HL-60 (cell line): ENCODE data around the gene GLMP.

Experiments
- DNase-seq, 2 experiments: peaks; one replicate each; pipeline ENCODE4 v3.0.0-alpha.2; 2010 to 2020; ENCODE audit warnings: low read depth in 1 of 2, low spot score in 1 of 2
- H3K27ac ChIP-seq: fragments of 250-450 bp; sonication (Bioruptor Pico); replicated peaks from 2 replicates; pipeline ENCODE4 v1.5.1; 2020; ENCODE audit warnings: mild to moderate bottlenecking, moderate library complexity
- H3K27me3 ChIP-seq: fragments of 250-450 bp; sonication (Bioruptor Pico); 2 replicates; pipeline ENCODE4 v1.5.1; 2021; ENCODE audit warnings: mild to moderate bottlenecking, moderate library complexity; ENCODE audit not compliant: insufficient read depth, poor library complexity, severe bottlenecking
- H3K4me3 ChIP-seq: replicated peaks from 2 replicates; pipeline ENCODE4 v1.5.1; 2011; ENCODE audit warnings: mild to moderate bottlenecking, control low read depth, low read length; ENCODE audit not compliant: insufficient read depth
- GABPA ChIP-seq: IDR thresholded peaks from 2 replicates; pipeline ENCODE4 v1.6.1; 2012; ENCODE audit warnings: low read depth
- POLR2AphosphoS5 ChIP-seq: IDR thresholded peaks from 2 replicates; pipeline ENCODE4 v1.6.1; 2012; ENCODE audit warnings: low read depth
- SPI1 ChIP-seq: IDR thresholded peaks from 2 replicates; pipeline ENCODE4 v1.6.1; 2012; ENCODE audit warnings: low read depth, mild to moderate bottlenecking, borderline replicate concordance
- TF ChIP-seq, protein P1 (sequence below): IDR thresholded peaks from one replicate; pipeline ENCODE4 v1.5.1; 2011; ENCODE audit warnings: low read length, control low read depth, inconsistent platforms; ENCODE audit not compliant: insufficient read depth
- TF ChIP-seq, protein P2 (sequence below): IDR thresholded peaks from 2 replicates; pipeline ENCODE4 v1.6.1; 2012; ENCODE audit warnings: low read depth; ENCODE audit not compliant: insufficient replicate concordance

GLMP gene

DNA sequence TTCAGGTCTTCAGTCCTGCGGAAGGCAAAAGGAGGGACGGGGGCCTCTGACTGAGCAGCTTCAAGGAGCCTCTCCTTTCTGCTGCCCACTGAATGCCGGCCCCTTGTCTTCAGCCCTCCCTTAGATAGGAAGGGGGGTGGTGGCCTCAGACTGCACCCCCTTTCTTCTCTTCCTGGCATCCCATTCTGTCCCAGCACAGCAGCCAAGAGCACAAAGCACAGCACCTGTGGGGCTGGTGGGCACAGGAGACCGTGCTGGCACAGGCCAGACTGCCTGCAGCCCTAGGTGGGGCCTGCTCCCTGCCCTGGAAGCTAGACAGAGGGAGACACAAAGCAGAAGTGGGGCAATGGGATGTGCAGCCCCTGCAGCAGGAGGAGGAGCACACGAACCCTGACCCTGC, 45.9 kb downstream of the GLMP start:
- no peak overlapping the region for H3K4me3 ChIP-seq
- no peaks in the 10 kb centered on the region for H3K27me3 ChIP-seq
- DNase-seq = no peak
- TF ChIP-seq SPI1 (no peak), POLR2AphosphoS5 (no peak; the same call in 1 of the 2 replicates), GABPA (no peak)
- TF ChIP-seq, protein P1, sequence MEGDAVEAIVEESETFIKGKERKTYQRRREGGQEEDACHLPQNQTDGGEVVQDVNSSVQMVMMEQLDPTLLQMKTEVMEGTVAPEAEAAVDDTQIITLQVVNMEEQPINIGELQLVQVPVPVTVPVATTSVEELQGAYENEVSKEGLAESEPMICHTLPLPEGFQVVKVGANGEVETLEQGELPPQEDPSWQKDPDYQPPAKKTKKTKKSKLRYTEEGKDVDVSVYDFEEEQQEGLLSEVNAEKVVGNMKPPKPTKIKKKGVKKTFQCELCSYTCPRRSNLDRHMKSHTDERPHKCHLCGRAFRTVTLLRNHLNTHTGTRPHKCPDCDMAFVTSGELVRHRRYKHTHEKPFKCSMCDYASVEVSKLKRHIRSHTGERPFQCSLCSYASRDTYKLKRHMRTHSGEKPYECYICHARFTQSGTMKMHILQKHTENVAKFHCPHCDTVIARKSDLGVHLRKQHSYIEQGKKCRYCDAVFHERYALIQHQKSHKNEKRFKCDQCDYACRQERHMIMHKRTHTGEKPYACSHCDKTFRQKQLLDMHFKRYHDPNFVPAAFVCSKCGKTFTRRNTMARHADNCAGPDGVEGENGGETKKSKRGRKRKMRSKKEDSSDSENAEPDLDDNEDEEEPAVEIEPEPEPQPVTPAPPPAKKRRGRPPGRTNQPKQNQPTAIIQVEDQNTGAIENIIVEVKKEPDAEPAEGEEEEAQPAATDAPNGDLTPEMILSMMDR = no peak
- TF ChIP-seq, protein P2, sequence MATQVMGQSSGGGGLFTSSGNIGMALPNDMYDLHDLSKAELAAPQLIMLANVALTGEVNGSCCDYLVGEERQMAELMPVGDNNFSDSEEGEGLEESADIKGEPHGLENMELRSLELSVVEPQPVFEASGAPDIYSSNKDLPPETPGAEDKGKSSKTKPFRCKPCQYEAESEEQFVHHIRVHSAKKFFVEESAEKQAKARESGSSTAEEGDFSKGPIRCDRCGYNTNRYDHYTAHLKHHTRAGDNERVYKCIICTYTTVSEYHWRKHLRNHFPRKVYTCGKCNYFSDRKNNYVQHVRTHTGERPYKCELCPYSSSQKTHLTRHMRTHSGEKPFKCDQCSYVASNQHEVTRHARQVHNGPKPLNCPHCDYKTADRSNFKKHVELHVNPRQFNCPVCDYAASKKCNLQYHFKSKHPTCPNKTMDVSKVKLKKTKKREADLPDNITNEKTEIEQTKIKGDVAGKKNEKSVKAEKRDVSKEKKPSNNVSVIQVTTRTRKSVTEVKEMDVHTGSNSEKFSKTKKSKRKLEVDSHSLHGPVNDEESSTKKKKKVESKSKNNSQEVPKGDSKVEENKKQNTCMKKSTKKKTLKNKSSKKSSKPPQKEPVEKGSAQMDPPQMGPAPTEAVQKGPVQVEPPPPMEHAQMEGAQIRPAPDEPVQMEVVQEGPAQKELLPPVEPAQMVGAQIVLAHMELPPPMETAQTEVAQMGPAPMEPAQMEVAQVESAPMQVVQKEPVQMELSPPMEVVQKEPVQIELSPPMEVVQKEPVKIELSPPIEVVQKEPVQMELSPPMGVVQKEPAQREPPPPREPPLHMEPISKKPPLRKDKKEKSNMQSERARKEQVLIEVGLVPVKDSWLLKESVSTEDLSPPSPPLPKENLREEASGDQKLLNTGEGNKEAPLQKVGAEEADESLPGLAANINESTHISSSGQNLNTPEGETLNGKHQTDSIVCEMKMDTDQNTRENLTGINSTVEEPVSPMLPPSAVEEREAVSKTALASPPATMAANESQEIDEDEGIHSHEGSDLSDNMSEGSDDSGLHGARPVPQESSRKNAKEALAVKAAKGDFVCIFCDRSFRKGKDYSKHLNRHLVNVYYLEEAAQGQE = no peak
- H3K27ac ChIP-seq = no peak overlapping the region

DNA sequence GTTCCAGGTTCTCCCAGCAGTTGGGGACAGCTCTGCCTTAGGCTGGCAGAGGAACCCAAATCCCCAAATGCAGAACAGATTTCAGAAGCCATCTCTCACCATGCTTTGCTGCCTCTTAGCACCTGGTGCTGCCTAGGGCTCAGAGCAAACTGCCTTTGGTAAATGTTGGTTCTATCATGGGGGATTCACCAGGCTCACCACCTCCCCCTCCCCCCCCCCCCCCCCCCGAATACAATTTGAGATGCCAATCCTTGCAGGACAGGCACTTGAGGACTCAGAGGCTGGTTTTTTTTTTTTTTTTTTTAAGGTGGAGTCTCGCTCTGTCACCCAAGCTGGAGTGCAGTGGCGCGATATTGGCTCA, 47.2 kb downstream of the GLMP start:
- Histone ChIP-seq H3K27me3 (no peaks in the 10 kb centered on the region), H3K27ac (no peak overlapping the region), H3K4me3 (no peak overlapping the region)
- no peak for TF ChIP-seq GABPA
- TF ChIP-seq, protein P2 = no peak
- no peak for TF ChIP-seq POLR2AphosphoS5
- TF ChIP-seq, protein P1 = no peak
- TF ChIP-seq SPI1 = no peak
- DNase-seq = no peak

DNA sequence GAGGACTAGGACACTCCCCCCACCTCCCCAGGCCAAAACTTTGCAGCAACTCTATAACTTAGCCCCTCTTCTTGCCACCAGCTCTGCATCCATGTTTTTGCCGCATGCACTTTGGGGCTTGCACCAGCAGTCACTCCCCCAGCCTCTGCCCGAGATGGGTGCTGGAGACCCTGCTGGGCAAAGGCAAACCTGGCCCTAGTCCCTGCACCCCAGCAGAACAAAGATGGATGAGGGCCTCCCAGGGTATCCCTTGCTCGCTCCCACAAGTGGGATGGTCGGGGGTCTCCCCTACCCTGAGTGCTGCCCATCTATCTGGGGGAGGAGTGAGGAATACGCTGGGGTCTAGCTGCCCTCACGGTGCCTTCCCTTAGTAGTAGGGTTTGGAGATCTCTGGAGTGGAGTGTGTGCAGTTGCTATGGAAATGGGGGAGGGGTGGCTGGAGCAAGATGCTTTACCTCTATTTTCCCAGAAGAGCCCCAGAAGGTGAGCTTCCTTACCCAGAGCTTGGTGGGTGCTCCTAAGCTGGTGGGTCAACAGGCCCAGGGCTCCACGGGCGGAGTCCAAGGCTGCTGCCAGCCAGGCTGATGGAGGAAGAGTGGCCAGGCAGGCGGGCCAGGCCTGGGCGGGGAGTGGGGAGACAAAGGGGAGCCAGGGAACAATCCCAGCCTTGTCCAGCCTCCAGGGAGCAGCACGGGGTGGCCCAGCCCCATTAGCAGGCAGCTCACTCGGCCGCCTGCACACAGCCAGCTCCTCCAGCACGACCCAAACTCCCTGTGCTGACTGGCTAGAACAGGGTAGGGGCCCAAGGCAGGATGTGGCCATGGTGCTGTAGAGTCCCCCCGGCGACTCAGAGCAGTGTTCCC, 47.8 kb downstream of the GLMP start, which contains the start of gene PAQR6:
Gene PAQR6, minus strand, starts transcription at position 597 of the 863 bp plus-strand sequence. CDS start 1,325 bp downstream, outside the sequence.
- 0 out of 2 replicates have a peak, but pooled peaks have one; percentile 19 for TF ChIP-seq POLR2AphosphoS5
- TF ChIP-seq, protein P1 = no peak
- H3K27ac ChIP-seq = no peak within 1 kb of the TSS
- H3K27me3 ChIP-seq = no peaks in the 10 kb centered on the region
- no peak for DNase-seq
- no peak within 1 kb of the TSS for H3K4me3 ChIP-seq
